IMR-90 (cell line): ENCODE measurements around the gene GLCCI1. TPM values are rescaled to one million over a fixed set of nuclear protein-coding genes. Genes with fewer than 3 reads are reported as not detected.

Experiments used
- ATAC-seq: fragments of 200-7000 bp; cut with Tn5 transposase; 2 replicates; pipeline ENCODE4 v1.9.1; 2020; ENCODE audit warnings: low read depth, mild to moderate bottlenecking, moderate library complexity
- BruUV-seq: library from RNA; stranded (reverse); fragments of 400-500 nt; replicated peaks from 2 replicates; lab custom pipeline; 2021; lab: Mats Ljungman, UMichigan
- CTCF ChIA-PET: fragments of 300-600 bp; formaldehyde crosslinking; extraction: SDS; loops from one replicate; lab custom pipeline; 2021; ENCODE audit warnings: antibody characterized with exemption; lab: Yijun Ruan, JAX
- POLR2A ChIA-PET: fragments of 300-600 bp; sonication (Branson Sonifier 250); formaldehyde crosslinking; loops from one replicate; lab custom pipeline; 2022; ENCODE audit warnings: antibody characterized with exemption; ENCODE audit not compliant: unreplicated experiment; lab: Charles Lee
- DNase-seq: peaks from one replicate; pipeline ENCODE4 v3.0.0; 2013
- H2AFZ ChIP-seq: replicated peaks from 2 replicates; pipeline ENCODE3; 2013; ENCODE audit warnings: low read length, mild to moderate bottlenecking; ENCODE audit not compliant: poor library complexity
- H2AK5ac ChIP-seq: 2 replicates; pipeline ENCODE4 v1.6.1; 2013; ENCODE audit warnings: low read depth, low read length, inconsistent platforms
- H2AK9ac ChIP-seq: replicated peaks from 2 replicates; pipeline ENCODE3; 2013; ENCODE audit warnings: mild to moderate bottlenecking, low read depth, low read length, moderate library complexity; ENCODE audit not compliant: poor library complexity
- H2BK120ac ChIP-seq: 2 replicates; pipeline ENCODE4 v1.6.1; 2013; ENCODE audit warnings: low read depth, low read length, inconsistent platforms
- H2BK15ac ChIP-seq: 3 replicates; pipeline ENCODE4 v1.6.1; 2013; ENCODE audit warnings: low read depth, low read length, inconsistent platforms
- H2BK20ac ChIP-seq: 2 replicates; pipeline ENCODE4 v1.6.1; 2013; ENCODE audit warnings: low read depth, mild to moderate bottlenecking, inconsistent platforms, low read length, moderate library complexity
- H2BK5ac ChIP-seq: 2 replicates; pipeline ENCODE4 v1.6.1; 2013; ENCODE audit warnings: mild to moderate bottlenecking, low read depth, low read length, inconsistent platforms; ENCODE audit not compliant: poor library complexity, severe bottlenecking
- H3K14ac ChIP-seq: replicated peaks from 2 replicates; pipeline ENCODE4 v1.6.1; 2013; ENCODE audit warnings: low read depth, low read length, inconsistent platforms
- H3K18ac ChIP-seq: 2 replicates; pipeline ENCODE4 v1.6.1; 2013; ENCODE audit warnings: low read depth, low read length, control low read depth
- H3K23ac ChIP-seq: 2 replicates; pipeline ENCODE4 v1.6.1; 2013; ENCODE audit warnings: low read depth, low read length, inconsistent platforms
- H3K27ac ChIP-seq: 2 replicates; pipeline ENCODE4 v1.5.1; 2013; ENCODE audit warnings: mild to moderate bottlenecking, control low read depth, low read length; ENCODE audit not compliant: insufficient read depth
- H3K27me3 ChIP-seq: 2 replicates; pipeline ENCODE4 v1.6.1; 2013; ENCODE audit warnings: low read length; ENCODE audit not compliant: control insufficient read depth, insufficient read depth
- H3K36me3 ChIP-seq: 2 replicates; pipeline ENCODE4 v1.6.1; 2013; ENCODE audit warnings: low read length, mixed read lengths; ENCODE audit not compliant: control insufficient read depth, insufficient read depth
- H3K4ac ChIP-seq: 2 replicates; pipeline ENCODE4 v1.6.1; 2013; ENCODE audit warnings: low read depth, low read length, inconsistent platforms
- H3K4me1 ChIP-seq: 2 replicates; pipeline ENCODE4 v1.6.1; 2013; ENCODE audit warnings: low read length, mixed read lengths; ENCODE audit not compliant: control insufficient read depth, insufficient read depth
- H3K4me2 ChIP-seq: 2 replicates; pipeline ENCODE4 v1.6.1; 2013; ENCODE audit warnings: low read depth, mild to moderate bottlenecking, control low read depth, low read length, moderate library complexity
- H3K4me3 ChIP-seq: 2 replicates; pipeline ENCODE4 v1.5.1; 2013; ENCODE audit warnings: low read depth, mild to moderate bottlenecking, control low read depth, low read length, moderate library complexity; ENCODE audit not compliant: insufficient read depth
- H3K56ac ChIP-seq: 2 replicates; pipeline ENCODE4 v1.6.1; 2013; ENCODE audit warnings: low read length, inconsistent platforms; ENCODE audit not compliant: insufficient read depth; ENCODE audit errors: extremely low read depth
- H3K79me1 ChIP-seq, 2 experiments: 2 replicates each; pipeline ENCODE4 v1.6.1; 2013; ENCODE audit warnings: low read length in 2 of 2, inconsistent platforms in 1 of 2, low read depth in 1 of 2
- H3K9ac ChIP-seq: 2 replicates; pipeline ENCODE4 v1.6.1; 2013; ENCODE audit warnings: low read depth, low read length, control low read depth
- H3K9me1 ChIP-seq: 2 replicates; pipeline ENCODE4 v1.6.1; 2013; ENCODE audit warnings: low read length, inconsistent platforms; ENCODE audit not compliant: insufficient read depth
- H3K9me3 ChIP-seq: 2 replicates; pipeline ENCODE4 v1.6.1; 2013; ENCODE audit warnings: low read length; ENCODE audit not compliant: control insufficient read depth, insufficient read depth
- H4K20me1 ChIP-seq: 2 replicates; pipeline ENCODE4 v1.6.1; 2013; ENCODE audit warnings: low read length, inconsistent platforms; ENCODE audit not compliant: insufficient read depth
- H4K5ac ChIP-seq: 2 replicates; pipeline ENCODE4 v1.6.1; 2013; ENCODE audit warnings: mild to moderate bottlenecking, low read depth, low read length, control low read depth
- H4K8ac ChIP-seq, 2 experiments: 2 replicates each; pipeline ENCODE4 v1.6.1; 2013; ENCODE audit warnings: low read depth in 2 of 2, low read length in 2 of 2, control low read depth in 1 of 2, inconsistent platforms in 1 of 2
- H4K91ac ChIP-seq: 2 replicates; pipeline ENCODE4 v1.6.1; 2013; ENCODE audit warnings: low read depth, low read length, inconsistent platforms; ENCODE audit not compliant: insufficient read depth
- BHLHE40 ChIP-seq: fragments of 150-350 bp; IDR thresholded peaks from 2 replicates; pipeline ENCODE4 v1.6.1; 2016; ENCODE audit warnings: mild to moderate bottlenecking, low read depth, low read length
- CEBPB ChIP-seq: IDR thresholded peaks from 2 replicates; pipeline ENCODE4 v1.6.1; 2012; ENCODE audit warnings: low read depth, low read length, improper control_type of control experiment
- CHD1 ChIP-seq: IDR thresholded peaks from 2 replicates; pipeline ENCODE4 v1.6.1; 2012; ENCODE audit warnings: low read depth, low read length, improper control_type of control experiment
- FOS ChIP-seq: fragments of 150-350 bp; IDR thresholded peaks from 2 replicates; pipeline ENCODE4 v1.6.1; 2016; ENCODE audit warnings: low read depth, low read length
- MAFK ChIP-seq: IDR thresholded peaks from 2 replicates; pipeline ENCODE4 v1.6.1; 2012; ENCODE audit warnings: low read depth, low read length, improper control_type of control experiment
- MAZ ChIP-seq: IDR thresholded peaks from 2 replicates; pipeline ENCODE4 v1.6.1; 2012; ENCODE audit warnings: low read depth, mild to moderate bottlenecking, low read length, improper control_type of control experiment, moderate library complexity, borderline replicate concordance
- MXI1 ChIP-seq: IDR thresholded peaks from 2 replicates; pipeline ENCODE4 v1.6.1; 2012; ENCODE audit warnings: low read depth, mild to moderate bottlenecking, low read length, moderate library complexity, borderline replicate concordance
- NFE2L2 ChIP-seq: fragments of 150-350 bp; IDR thresholded peaks from 2 replicates; pipeline ENCODE4 v1.6.1; 2016; ENCODE audit warnings: low read depth, mild to moderate bottlenecking, low read length
- POLR2A ChIP-seq: IDR thresholded peaks from 2 replicates; pipeline ENCODE4 v1.6.1; 2012; ENCODE audit warnings: mild to moderate bottlenecking, low read depth, low read length
- RAD21 ChIP-seq: IDR thresholded peaks from 2 replicates; pipeline ENCODE4 v1.6.1; 2012; ENCODE audit warnings: low read length, improper control_type of control experiment
- RFX5 ChIP-seq: IDR thresholded peaks from 2 replicates; pipeline ENCODE4 v1.8.0; 2012; ENCODE audit warnings: low read depth, mild to moderate bottlenecking, low read length, moderate library complexity
- WGBS, 2 experiments: methylation state at CpG; one replicate each; pipeline versions ENCODE4 v1.1.5 to v1.1.7; 2013; ENCODE audit warnings: missing lambda C conversion rate in 2 of 2; ENCODE audit not compliant: insufficient read length in 1 of 2; ENCODE audit errors: extremely low coverage in 2 of 2; 5-methylcytosine and 5-hydroxymethylcytosine counted together
- dilution Hi-C: fragments of 300-500 bp; cut with HindIII; formaldehyde crosslinking; loops from one replicate; pipeline ENCODE4 v1.14.3; 2018; ENCODE audit warnings: low sequenced_read_pairs; ENCODE audit not compliant: unreplicated experiment
- in situ Hi-C: fragments of 300-500 bp; cut with MboI; formaldehyde crosslinking; loops from 3 replicates; pipeline ENCODE4 v1.14.3; 2019; ENCODE audit warnings: low sequenced_read_pairs, inconsistent platforms, mixed read lengths
- intact Hi-C: fragments of 100-400 bp; cut with micrococcal nuclease; formaldehyde crosslinking; loops from 2 replicates; pipeline ENCODE4 v1.10.0; 2022
- polyA plus RNA-seq, 3 experiments: library from polyadenylated mRNA; depleted of rRNA; stranded (reverse); fragments of >200 nt; gene quantifications; 2 replicates each; pipeline ENCODE4 v1.2.3, GENCODE V29; 2012; ENCODE audit warnings: low replicate concordance in 1 of 3
- total RNA-seq: library from RNA; depleted of rRNA; stranded (reverse); fragments of >200 nt; gene quantifications from 2 replicates; pipeline ENCODE4 v1.2.3, GENCODE V29; 2012
- TF ChIP-seq, protein P1 (sequence below): fragments of 150-350 bp; IDR thresholded peaks from 2 replicates; pipeline ENCODE4 v1.6.1; 2017; ENCODE audit warnings: mild to moderate bottlenecking, antibody characterized with exemption, low read length, low read depth
- TF ChIP-seq, protein P2 (sequence below): fragments of 150-350 bp; IDR thresholded peaks from 2 replicates; pipeline ENCODE4 v1.6.1; 2016; ENCODE audit warnings: low read depth, mild to moderate bottlenecking, low read length, moderate library complexity, borderline replicate concordance
- TF ChIP-seq, protein P3 (sequence below): conservative IDR thresholded peaks from 2 replicates; pipeline ENCODE4 v1.5.1; 2012; ENCODE audit warnings: mild to moderate bottlenecking, low read depth, low read length, improper control_type of control experiment

The GLCCI1 gene
- total and polyA plus RNA-seq, 2 of the 4 experiments (the other 2 are of a cell fraction): 4.1 to 6.2 TPM

DNA sequence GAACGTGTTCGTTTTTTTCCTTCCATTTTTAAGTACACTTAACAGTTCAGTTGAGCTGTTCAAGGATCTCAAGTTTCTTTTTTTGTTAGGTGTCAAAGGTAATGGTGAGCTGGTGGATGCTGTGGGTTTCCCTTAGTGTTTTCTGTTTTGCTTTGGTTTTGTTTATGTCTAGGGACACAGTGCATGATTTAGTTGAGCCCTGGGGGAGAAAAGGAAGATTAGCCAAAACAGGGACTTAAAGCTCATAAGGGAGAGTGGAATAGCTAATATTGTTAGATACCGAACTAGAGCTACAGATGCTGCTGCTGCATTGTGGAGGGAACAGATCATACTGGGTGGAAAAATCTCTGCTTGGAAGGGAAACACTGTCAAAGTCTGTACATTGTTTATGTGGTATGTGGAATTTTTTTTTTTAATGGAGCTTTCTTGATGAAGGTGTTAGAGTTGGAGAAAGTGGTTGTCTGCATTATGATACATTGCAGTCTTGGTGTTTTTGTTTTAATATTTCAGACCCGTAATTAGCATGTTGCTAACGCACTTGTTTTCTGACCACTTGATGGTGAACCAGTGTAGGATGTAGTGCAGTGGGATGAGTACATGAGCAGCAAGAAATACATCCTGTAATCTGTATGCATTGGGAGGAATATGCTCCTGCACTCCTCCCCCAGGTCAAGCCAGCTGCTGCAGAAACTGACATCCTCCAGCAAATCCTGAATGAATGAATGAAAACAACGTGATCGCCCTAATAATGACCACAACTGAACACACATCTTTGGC lies 2.1 kb downstream of the GLCCI1 start:
- POLR2A ChIA-PET: no interaction called here
- Histone ChIP-seq H3K27ac (no peak overlapping the region), H2AK5ac (no peak overlapping the region), H3K9me3 (no peaks in the 10 kb centered on the region), H2BK120ac (no peak overlapping the region), H3K36me3 (no peaks in the 10 kb centered on the region), H3K4me1 (peaks cover 4% of the 10 kb centered on the region; the same call in 1 of the 2 replicates), H3K4ac (no peak overlapping the region), H3K4me2 (peak overlapping the region; percentile 97), H3K79me1 (peaks cover 14 to 32% of the 10 kb centered on the region in 2 experiments), H2AFZ (no peak overlapping the region), H4K91ac (no peak overlapping the region), H3K56ac (peak overlapping the region; percentile 22; the same call in 1 of the 2 replicates), H2BK20ac (no peak overlapping the region), H2BK15ac (no peak overlapping the region), H3K23ac (peak overlapping the region; percentile 77), H4K8ac (no peak overlapping the region), H3K14ac (peak overlapping the region; percentile 35; the same call in 1 of the 2 replicates), H4K20me1 (peaks cover 18% of the 10 kb centered on the region; the same call in 1 of the 2 replicates), H4K5ac (no peak overlapping the region), H3K27me3 (no peaks in the 10 kb centered on the region), H3K4me3 (peak overlapping the region; percentile 80), H3K9me1 (0 out of 2 replicates have a peak, but pooled peaks cover 3% of the 10 kb centered on the region), H3K9ac (peak overlapping the region; percentile 48; the same call in 1 of the 2 replicates), H3K18ac (no peak overlapping the region), H2AK9ac (no peak overlapping the region), H2BK5ac (peak overlapping the region; percentile 4)
- ATAC-seq (no peak), DNase-seq (peak; percentile 33)
- CTCF ChIA-PET: interaction anchor here (0.7 to 1.2 kb wide), 4 partner anchors 11 to 289 kb away, joined by 3 to 5 read pairs (median 4); no protein-coding TSS in a partner anchor
- dilution Hi-C loops: no loop called here
- TSS peak; percentile 44 for BruUV-seq
- in situ Hi-C loops: loop anchor here (10.0 to 25.0 kb wide), 2 partner anchors 286 to 533 kb away; no protein-coding TSS in a partner anchor
- intact Hi-C loops: loop anchor here (2.0 to 5.0 kb wide), 4 partner anchors 208 to 330 kb away; partner anchors contain the start of gene UMAD1
- WGBS, 2 experiments: no CpG with 5 or more reads among the region's 7 CpGs
- no peak for TF ChIP-seq CEBPB
- no peak for TF ChIP-seq CHD1
- TF ChIP-seq MAZ: no peak
- TF ChIP-seq NFE2L2: no peak
- TF ChIP-seq MXI1: no peak
- TF ChIP-seq, protein P1, sequence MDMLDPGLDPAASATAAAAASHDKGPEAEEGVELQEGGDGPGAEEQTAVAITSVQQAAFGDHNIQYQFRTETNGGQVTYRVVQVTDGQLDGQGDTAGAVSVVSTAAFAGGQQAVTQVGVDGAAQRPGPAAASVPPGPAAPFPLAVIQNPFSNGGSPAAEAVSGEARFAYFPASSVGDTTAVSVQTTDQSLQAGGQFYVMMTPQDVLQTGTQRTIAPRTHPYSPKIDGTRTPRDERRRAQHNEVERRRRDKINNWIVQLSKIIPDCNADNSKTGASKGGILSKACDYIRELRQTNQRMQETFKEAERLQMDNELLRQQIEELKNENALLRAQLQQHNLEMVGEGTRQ: no peak
- TF ChIP-seq, protein P2, sequence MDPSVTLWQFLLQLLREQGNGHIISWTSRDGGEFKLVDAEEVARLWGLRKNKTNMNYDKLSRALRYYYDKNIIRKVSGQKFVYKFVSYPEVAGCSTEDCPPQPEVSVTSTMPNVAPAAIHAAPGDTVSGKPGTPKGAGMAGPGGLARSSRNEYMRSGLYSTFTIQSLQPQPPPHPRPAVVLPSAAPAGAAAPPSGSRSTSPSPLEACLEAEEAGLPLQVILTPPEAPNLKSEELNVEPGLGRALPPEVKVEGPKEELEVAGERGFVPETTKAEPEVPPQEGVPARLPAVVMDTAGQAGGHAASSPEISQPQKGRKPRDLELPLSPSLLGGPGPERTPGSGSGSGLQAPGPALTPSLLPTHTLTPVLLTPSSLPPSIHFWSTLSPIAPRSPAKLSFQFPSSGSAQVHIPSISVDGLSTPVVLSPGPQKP: no peak
- no peak for TF ChIP-seq FOS
- no peak for TF ChIP-seq MAFK
- no peak for TF ChIP-seq POLR2A
- TF ChIP-seq BHLHE40: no peak
- no peak for TF ChIP-seq RFX5
- TF ChIP-seq, protein P3, sequence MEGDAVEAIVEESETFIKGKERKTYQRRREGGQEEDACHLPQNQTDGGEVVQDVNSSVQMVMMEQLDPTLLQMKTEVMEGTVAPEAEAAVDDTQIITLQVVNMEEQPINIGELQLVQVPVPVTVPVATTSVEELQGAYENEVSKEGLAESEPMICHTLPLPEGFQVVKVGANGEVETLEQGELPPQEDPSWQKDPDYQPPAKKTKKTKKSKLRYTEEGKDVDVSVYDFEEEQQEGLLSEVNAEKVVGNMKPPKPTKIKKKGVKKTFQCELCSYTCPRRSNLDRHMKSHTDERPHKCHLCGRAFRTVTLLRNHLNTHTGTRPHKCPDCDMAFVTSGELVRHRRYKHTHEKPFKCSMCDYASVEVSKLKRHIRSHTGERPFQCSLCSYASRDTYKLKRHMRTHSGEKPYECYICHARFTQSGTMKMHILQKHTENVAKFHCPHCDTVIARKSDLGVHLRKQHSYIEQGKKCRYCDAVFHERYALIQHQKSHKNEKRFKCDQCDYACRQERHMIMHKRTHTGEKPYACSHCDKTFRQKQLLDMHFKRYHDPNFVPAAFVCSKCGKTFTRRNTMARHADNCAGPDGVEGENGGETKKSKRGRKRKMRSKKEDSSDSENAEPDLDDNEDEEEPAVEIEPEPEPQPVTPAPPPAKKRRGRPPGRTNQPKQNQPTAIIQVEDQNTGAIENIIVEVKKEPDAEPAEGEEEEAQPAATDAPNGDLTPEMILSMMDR: no peak
- no peak for TF ChIP-seq RAD21
